Endometrial microvascular endothelial cells (primary cell): Measurements from ENCODE around the gene GPHA2. TPM values are rescaled to one million over a fixed set of nuclear protein-coding genes. Genes with fewer than 3 reads are reported as not detected.

Experiments used
- total RNA-seq: library from RNA; depleted of rRNA; stranded (reverse); fragments of >200 nt; gene quantifications from one replicate; pipeline ENCODE4 v1.2.3, GENCODE V29; 2015; ENCODE audit errors: inconsistent ontology term

The GPHA2 gene
- total RNA-seq, 1 donor from 2014 or later, result not detected

Other genes starting within 250 kb of the GPHA2 start
- gene NRXN2, start 212.7 kb downstream of the GPHA2 start, total RNA-seq, result not detected
- gene RASGRP2, start 191.8 kb downstream of the GPHA2 start, total RNA-seq, result 1.3 TPM
- gene PYGM, start 175.9 kb downstream of the GPHA2 start, total RNA-seq, result not detected
- gene SF1, start 157.4 kb downstream of the GPHA2 start, total RNA-seq, result 167 TPM
- 42.8 TPM for gene MAP4K2, start 132.7 kb downstream of the GPHA2 start, total RNA-seq
- 34.0 TPM for gene MEN1, start 125.3 kb downstream of the GPHA2 start, total RNA-seq
- gene CDC42BPG, start 91.2 kb downstream of the GPHA2 start, total RNA-seq, result 0.19 TPM
- gene EHD1, start 57.3 kb downstream of the GPHA2 start, total RNA-seq, result 202 TPM
- gene ATG2A, start 18.7 kb downstream of the GPHA2 start, total RNA-seq, result 26.2 TPM
- gene PPP2R5B, start 11.2 kb downstream of the GPHA2 start, total RNA-seq, result 26.5 TPM
- not detected for gene MAJIN, start 36.2 kb upstream of the GPHA2 start, total RNA-seq
- gene BATF2, start 61.1 kb upstream of the GPHA2 start, total RNA-seq, result 2.8 TPM
- gene ARL2, start 78.3 kb upstream of the GPHA2 start, total RNA-seq, result 92.0 TPM
- gene SNX15, start 91.5 kb upstream of the GPHA2 start, total RNA-seq, result 17.7 TPM
- 17.8 TPM for gene SAC3D1, start 105.3 kb upstream of the GPHA2 start, total RNA-seq
- 13.3 TPM for gene NAALADL1, start 122.7 kb upstream of the GPHA2 start, total RNA-seq
- 38.7 TPM for gene CDCA5, start 148.1 kb upstream of the GPHA2 start, total RNA-seq
- gene ZFPL1, start 148.3 kb upstream of the GPHA2 start, total RNA-seq, result 33.8 TPM
- 219 TPM for gene VPS51, start 160.3 kb upstream of the GPHA2 start, total RNA-seq
- 16.6 TPM for gene TM7SF2, start 176.0 kb upstream of the GPHA2 start, total RNA-seq
- 16.1 TPM for gene ZNHIT2, start 181.8 kb upstream of the GPHA2 start, total RNA-seq
- 393 TPM for gene FAU, start 186.2 kb upstream of the GPHA2 start, total RNA-seq
- 56.2 TPM for gene MRPL49, start 186.4 kb upstream of the GPHA2 start, total RNA-seq
- gene SYVN1, start 198.6 kb upstream of the GPHA2 start, total RNA-seq, result 33.2 TPM
- not detected for gene SPDYC, start 234.3 kb upstream of the GPHA2 start, total RNA-seq
- gene CAPN1, start 246.0 kb upstream of the GPHA2 start, total RNA-seq, result 159 TPM